ENCODE data around the gene DIAPH2. TPM values are rescaled to one million over a fixed set of nuclear protein-coding genes. Genes with fewer than 3 reads are reported as not detected.

DIAPH2 gene
- total and polyA plus RNA-seq, 2 of the 13 experiments (the other 11 are each of a cell fraction or from before 2014, with no cell fraction given): 2.1 to 8.5 TPM

DNA sequence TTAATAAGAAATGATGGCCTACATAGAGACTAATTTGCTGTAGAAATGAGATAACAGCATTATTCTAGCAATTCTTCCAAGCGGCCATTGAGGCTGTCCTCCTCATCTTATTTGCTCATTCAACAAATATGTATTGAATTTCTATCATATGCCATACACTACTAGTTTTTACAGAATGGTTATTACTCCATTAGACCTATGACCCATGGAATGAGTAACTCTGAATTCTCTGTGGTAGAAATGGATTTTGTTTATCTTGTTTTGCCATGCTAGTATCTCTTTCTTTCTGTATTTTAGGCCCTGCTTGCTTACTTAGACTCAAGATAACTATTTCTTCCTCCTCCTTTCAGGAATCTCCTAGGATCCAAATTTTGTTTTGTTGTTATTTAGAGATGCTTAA lies 302.6 kb downstream of the DIAPH2 start:
- Histone ChIP-seq H3K4me3 (replicated peaks in 1 of 3; ENCODE audit: insufficient read depth in 1 of 3, low read depth in 2 of 3, low read length in 3 of 3) (no peak overlapping the region), H3K36me3 (replicated peaks in 1 of 2; ENCODE audit: control insufficient read depth in 1 of 2, insufficient read depth in 2 of 2, low read length in 2 of 2) (no peaks in the 10 kb centered on the region), H3K4me2 (ENCODE audit: low read depth, low read length) (no peak overlapping the region), H3K4me1 (ENCODE audit: insufficient read depth, low read length) (no peaks in the 10 kb centered on the region), H3K27ac (ENCODE audit: extremely low read length, insufficient read depth, low read length) (no peak overlapping the region), H3K9ac (ENCODE audit: insufficient read depth, low read depth, low read length) (no peak overlapping the region), H4K20me1 (ENCODE audit: insufficient read depth, low read length) (no peaks in the 10 kb centered on the region), H3K79me2 (ENCODE audit: insufficient read depth, low read length) (no peaks in the 10 kb centered on the region), H3K9me3 (ENCODE audit: low read length) (no peaks in the 10 kb centered on the region), H3K27me3 (ENCODE audit: control insufficient read depth in 1 of 2, insufficient read depth in 2 of 2, low read length in 2 of 2) (no peaks in the 10 kb centered on the region), H2AFZ (ENCODE audit: low read length) (no peak overlapping the region)
- ChIA-PET POLR2A (no interaction called here), CTCF (ENCODE audit: low intra/inter-chr PET ratio, low total read pairs) (no interaction called here)
- WGBS (ENCODE audit: low lambda C conversion rate): 100% methylated on average over 1 of the region's 1 CpG
- ATAC-seq (no peak), FAIRE-seq (no peak), DNase-seq (ENCODE audit: low spot score) (no peak)
- BruUV-seq (replicated peaks): no TSS peak
- TF ChIP-seq SALL1 (CRISPR knock-in tag; IDR thresholded peaks at IDR 0.05): no peak
- TF ChIP-seq, protein P1, sequence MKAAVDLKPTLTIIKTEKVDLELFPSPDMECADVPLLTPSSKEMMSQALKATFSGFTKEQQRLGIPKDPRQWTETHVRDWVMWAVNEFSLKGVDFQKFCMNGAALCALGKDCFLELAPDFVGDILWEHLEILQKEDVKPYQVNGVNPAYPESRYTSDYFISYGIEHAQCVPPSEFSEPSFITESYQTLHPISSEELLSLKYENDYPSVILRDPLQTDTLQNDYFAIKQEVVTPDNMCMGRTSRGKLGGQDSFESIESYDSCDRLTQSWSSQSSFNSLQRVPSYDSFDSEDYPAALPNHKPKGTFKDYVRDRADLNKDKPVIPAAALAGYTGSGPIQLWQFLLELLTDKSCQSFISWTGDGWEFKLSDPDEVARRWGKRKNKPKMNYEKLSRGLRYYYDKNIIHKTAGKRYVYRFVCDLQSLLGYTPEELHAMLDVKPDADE (CRISPR knock-in tag; IDR thresholded peaks at IDR 0.05): no peak
- intact Hi-C loops (cut with micrococcal nuclease; ENCODE audit: unreplicated experiment): no loop called here
- in situ Hi-C loops (cut with HindIII; ENCODE audit: extremely low pct_ligation_motif_present, low pct_unique_long_range_greater_than_20kb): no loop called here

DNA sequence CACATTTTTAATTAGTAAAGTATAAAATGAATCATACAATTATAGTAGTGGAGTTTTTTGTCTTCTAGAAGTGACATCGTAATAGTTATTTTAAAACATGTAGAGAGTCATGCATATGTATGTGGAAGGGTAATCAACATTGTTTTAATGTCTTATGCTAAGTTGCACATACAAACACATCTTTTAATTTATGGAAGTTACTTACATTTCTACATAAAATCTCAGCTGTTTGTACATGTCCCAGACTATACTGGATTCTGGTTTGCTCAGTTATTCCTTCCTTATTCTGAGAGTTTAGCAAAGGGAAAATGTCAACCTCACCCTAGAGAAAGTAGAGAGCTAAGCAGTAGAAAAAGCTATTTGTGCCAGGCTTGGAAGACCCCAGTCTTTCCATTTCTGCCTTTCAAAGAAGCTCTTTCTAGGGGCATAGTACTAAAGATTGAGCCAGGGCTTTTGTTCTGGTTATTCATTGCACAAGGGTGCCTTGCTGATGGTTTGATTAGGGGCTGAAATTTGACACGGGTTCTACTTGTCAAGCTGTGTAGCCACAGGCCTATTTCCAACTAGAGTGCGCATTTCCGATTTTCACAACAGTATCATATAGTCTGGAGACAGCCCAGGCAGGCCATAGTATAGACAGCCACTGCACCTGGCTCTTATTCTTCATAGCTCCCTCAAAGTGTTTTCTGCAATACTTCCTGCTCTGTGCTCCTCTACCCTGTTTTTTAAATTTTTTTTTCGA lies 305.4 kb downstream of the DIAPH2 start:
- Histone ChIP-seq H3K4me2 (ENCODE audit: low read depth, low read length) (no peak overlapping the region), H3K4me3 (replicated peaks in 1 of 3; ENCODE audit: insufficient read depth in 1 of 3, low read depth in 2 of 3, low read length in 3 of 3) (no peak overlapping the region), H2AFZ (ENCODE audit: low read length) (no peak overlapping the region), H3K27me3 (ENCODE audit: control insufficient read depth in 1 of 2, insufficient read depth in 2 of 2, low read length in 2 of 2) (no peaks in the 10 kb centered on the region), H3K79me2 (ENCODE audit: insufficient read depth, low read length) (no peaks in the 10 kb centered on the region), H4K20me1 (ENCODE audit: insufficient read depth, low read length) (no peaks in the 10 kb centered on the region), H3K9me3 (ENCODE audit: low read length) (no peaks in the 10 kb centered on the region), H3K36me3 (replicated peaks in 1 of 2; ENCODE audit: control insufficient read depth in 1 of 2, insufficient read depth in 2 of 2, low read length in 2 of 2) (no peaks in the 10 kb centered on the region), H3K4me1 (ENCODE audit: insufficient read depth, low read length) (no peaks in the 10 kb centered on the region), H3K9ac (ENCODE audit: insufficient read depth, low read depth, low read length) (no peak overlapping the region), H3K27ac (ENCODE audit: extremely low read length, insufficient read depth, low read length) (no peak overlapping the region)
- ATAC-seq (no peak), DNase-seq (ENCODE audit: low spot score) (no peak), FAIRE-seq (no peak)
- intact Hi-C loops (cut with micrococcal nuclease; ENCODE audit: unreplicated experiment) (no loop called here), in situ Hi-C loops (cut with HindIII; ENCODE audit: extremely low pct_ligation_motif_present, low pct_unique_long_range_greater_than_20kb) (no loop called here)
- POLR2A ChIA-PET: no interaction called here
- no TSS peak for BruUV-seq (replicated peaks)
- CTCF ChIA-PET (ENCODE audit: low intra/inter-chr PET ratio, low total read pairs): no interaction called here
- 74% methylated on average over 3 of the region's 5 CpGs for WGBS (ENCODE audit: low lambda C conversion rate)
- TF ChIP-seq ZNF124 (CRISPR knock-in tag; IDR thresholded peaks at IDR 0.05): no peak
- no peak for TF ChIP-seq KLF6 (CRISPR knock-in tag; IDR thresholded peaks at IDR 0.05)
- TF ChIP-seq, protein P2, sequence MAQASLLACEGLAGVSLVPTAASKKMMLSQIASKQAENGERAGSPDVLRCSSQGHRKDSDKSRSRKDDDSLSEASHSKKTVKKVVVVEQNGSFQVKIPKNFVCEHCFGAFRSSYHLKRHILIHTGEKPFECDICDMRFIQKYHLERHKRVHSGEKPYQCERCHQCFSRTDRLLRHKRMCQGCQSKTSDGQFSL (CRISPR knock-in tag; IDR thresholded peaks at IDR 0.05): no peak
- TF ChIP-seq, protein P3, sequence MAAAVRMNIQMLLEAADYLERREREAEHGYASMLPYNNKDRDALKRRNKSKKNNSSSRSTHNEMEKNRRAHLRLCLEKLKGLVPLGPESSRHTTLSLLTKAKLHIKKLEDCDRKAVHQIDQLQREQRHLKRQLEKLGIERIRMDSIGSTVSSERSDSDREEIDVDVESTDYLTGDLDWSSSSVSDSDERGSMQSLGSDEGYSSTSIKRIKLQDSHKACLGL (CRISPR knock-in tag; IDR thresholded peaks at IDR 0.05): no peak
- TF ChIP-seq, protein P4, sequence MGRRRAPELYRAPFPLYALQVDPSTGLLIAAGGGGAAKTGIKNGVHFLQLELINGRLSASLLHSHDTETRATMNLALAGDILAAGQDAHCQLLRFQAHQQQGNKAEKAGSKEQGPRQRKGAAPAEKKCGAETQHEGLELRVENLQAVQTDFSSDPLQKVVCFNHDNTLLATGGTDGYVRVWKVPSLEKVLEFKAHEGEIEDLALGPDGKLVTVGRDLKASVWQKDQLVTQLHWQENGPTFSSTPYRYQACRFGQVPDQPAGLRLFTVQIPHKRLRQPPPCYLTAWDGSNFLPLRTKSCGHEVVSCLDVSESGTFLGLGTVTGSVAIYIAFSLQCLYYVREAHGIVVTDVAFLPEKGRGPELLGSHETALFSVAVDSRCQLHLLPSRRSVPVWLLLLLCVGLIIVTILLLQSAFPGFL (CRISPR knock-in tag; IDR thresholded peaks at IDR 0.05): no peak
- TF ChIP-seq ZNF7 (CRISPR knock-in tag; IDR thresholded peaks at IDR 0.05): no peak
- TF ChIP-seq, protein P5, sequence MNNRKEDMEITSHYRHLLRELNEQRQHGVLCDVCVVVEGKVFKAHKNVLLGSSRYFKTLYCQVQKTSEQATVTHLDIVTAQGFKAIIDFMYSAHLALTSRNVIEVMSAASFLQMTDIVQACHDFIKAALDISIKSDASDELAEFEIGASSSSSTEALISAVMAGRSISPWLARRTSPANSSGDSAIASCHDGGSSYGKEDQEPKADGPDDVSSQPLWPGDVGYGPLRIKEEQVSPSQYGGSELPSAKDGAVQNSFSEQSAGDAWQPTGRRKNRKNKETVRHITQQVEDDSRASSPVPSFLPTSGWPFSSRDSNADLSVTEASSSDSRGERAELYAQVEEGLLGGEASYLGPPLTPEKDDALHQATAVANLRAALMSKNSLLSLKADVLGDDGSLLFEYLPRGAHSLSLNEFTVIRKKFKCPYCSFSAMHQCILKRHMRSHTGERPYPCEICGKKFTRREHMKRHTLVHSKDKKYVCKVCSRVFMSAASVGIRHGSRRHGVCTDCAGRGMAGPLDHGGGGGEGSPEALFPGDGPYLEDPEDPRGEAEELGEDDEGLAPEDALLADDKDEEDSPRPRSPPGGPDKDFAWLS (CRISPR knock-in tag; IDR thresholded peaks at IDR 0.05; ENCODE audit: borderline replicate concordance): no peak
- TF ChIP-seq MED13 (CRISPR knock-in tag; IDR thresholded peaks at IDR 0.05): no peak
- TF ChIP-seq, protein P6, sequence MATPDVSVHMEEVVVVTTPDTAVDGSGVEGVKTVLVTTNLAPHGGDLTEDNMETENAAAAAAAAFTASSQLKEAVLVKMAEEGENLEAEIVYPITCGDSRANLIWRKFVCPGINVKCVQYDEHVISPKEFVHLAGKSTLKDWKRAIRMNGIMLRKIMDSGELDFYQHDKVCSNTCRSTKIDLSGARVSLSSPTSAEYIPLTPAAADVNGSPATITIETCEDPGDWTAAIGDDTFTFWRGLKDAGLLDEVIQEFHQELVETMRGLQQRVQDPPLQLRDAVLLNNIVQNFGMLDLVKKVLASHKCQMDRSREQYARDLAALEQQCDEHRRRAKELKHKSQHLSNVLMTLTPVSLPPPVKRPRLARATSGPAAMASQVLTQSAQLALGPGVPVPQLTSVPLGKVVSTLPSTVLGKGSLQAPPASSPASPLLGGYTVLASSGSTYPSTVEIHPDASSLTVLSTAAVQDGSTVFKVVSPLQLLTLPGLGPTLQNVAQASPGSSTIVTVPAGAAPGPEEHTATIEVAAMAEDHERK (CRISPR knock-in tag; IDR thresholded peaks at IDR 0.05; ENCODE audit: low read depth): no peak
- TF ChIP-seq BCL6 (CRISPR knock-in tag; IDR thresholded peaks at IDR 0.05): no peak

Measured in HepG2 (cell line).